Suprapubic skin (tissue), 4 donors: ENCODE data around the gene FYN. TPM values are rescaled to one million over a fixed set of nuclear protein-coding genes. Genes with fewer than 3 reads are reported as not detected.
A peak's percentile ranks its signal among the peaks of the same experiment; 100 is the strongest.
"Not testable (repeated sequence)": the region's sequence is repeated elsewhere in the genome, so short reads cannot be mapped to it uniquely, and the experiment has no call there.

ENCODE experiments used
- DNase-seq, 2 donors: peaks; one replicate each; pipeline ENCODE4 v3.0.0-alpha.2; 2019; ENCODE audit warnings: low spot score in 2 of 2
- H3K27ac ChIP-seq: fragments of 200-600 bp; sonication (generic); one replicate; pipeline ENCODE4 v1.5.1; 2019
- H3K27me3 ChIP-seq: fragments of 200-600 bp; sonication (generic); one replicate; pipeline ENCODE4 v1.5.1; 2019
- H3K36me3 ChIP-seq: fragments of 200-600 bp; sonication (generic); one replicate; pipeline ENCODE4 v1.5.1; 2019
- H3K4me1 ChIP-seq: fragments of 200-600 bp; sonication (generic); one replicate; pipeline ENCODE4 v1.5.1; 2019
- H3K4me3 ChIP-seq: fragments of 200-600 bp; sonication (generic); one replicate; pipeline ENCODE4 v1.5.1; 2019; ENCODE audit warnings: mild to moderate bottlenecking
- H3K9me3 ChIP-seq: fragments of 200-600 bp; sonication (generic); one replicate; pipeline ENCODE4 v1.5.1; 2019
- EP300 ChIP-seq: sonication (generic); formaldehyde crosslinking; IDR thresholded peaks from one replicate; pipeline ENCODE4 v1.6.1; 2017; ENCODE audit warnings: antibody characterized with exemption
- POLR2A ChIP-seq, 2 donors: fragments of 450-650 bp; IDR thresholded peaks; one replicate each; pipeline ENCODE4 v1.6.1; 2017; ENCODE audit warnings: antibody characterized with exemption in 2 of 2, mild to moderate bottlenecking in 2 of 2, moderate library complexity in 2 of 2
- POLR2AphosphoS5 ChIP-seq, 3 donors: sonication (generic); formaldehyde crosslinking; IDR thresholded peaks; one replicate each; pipeline ENCODE4 v1.6.1; 2017; ENCODE audit warnings: antibody characterized with exemption in 3 of 3
- WGBS: methylation state at CpG from one replicate; pipeline ENCODE4 v1.1.5; 2018; 5-methylcytosine and 5-hydroxymethylcytosine counted together
- total RNA-seq, 4 donors: library from RNA; depleted of rRNA; stranded (reverse); fragments of >200 nt; gene quantifications; one replicate each; pipeline ENCODE4 v1.1.0, GENCODE V29; 2016
- TF ChIP-seq, protein P1 (sequence below), 2 donors: fragments of 200-600 bp in 1 of 2; fragments of 450-650 bp in 1 of 2; sonication (generic) in 1 of 2; IDR thresholded peaks; one replicate each; pipeline ENCODE4 v1.5.1; 2016 to 2019; ENCODE audit warnings: antibody characterized with exemption in 2 of 2, mild to moderate bottlenecking in 1 of 2, moderate library complexity in 1 of 2

FYN gene
- total RNA-seq, 4 donors from 2014 or later = 36.6 to 89.6 (median 67.3) TPM

DNA sequence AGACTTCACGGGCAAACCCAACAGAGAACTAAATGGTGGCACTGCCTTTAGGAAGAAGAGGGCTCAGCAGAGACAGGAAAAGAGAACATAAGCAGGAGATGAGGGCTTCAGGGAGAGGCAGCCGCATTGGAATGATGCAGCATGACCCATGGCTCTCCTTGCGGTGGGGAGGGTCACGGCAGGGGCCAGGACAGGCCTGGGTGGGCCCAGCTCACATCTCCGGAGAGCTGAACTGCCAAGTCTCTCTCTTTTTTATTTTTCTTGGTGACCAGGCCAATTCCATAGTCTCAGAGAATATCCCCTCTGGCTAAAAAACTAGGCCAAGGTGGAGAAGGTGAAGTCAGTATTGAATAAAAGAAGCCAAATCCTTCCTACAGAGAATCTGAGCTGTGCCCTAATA lies 190.1 kb downstream of the FYN start:
- H3K4me3 ChIP-seq = no peak overlapping the region
- no peaks in the 10 kb centered on the region for H3K27me3 ChIP-seq
- no peak for TF ChIP-seq POLR2AphosphoS5 (IDR thresholded peaks at IDR 0.05)
- TF ChIP-seq, protein P1, sequence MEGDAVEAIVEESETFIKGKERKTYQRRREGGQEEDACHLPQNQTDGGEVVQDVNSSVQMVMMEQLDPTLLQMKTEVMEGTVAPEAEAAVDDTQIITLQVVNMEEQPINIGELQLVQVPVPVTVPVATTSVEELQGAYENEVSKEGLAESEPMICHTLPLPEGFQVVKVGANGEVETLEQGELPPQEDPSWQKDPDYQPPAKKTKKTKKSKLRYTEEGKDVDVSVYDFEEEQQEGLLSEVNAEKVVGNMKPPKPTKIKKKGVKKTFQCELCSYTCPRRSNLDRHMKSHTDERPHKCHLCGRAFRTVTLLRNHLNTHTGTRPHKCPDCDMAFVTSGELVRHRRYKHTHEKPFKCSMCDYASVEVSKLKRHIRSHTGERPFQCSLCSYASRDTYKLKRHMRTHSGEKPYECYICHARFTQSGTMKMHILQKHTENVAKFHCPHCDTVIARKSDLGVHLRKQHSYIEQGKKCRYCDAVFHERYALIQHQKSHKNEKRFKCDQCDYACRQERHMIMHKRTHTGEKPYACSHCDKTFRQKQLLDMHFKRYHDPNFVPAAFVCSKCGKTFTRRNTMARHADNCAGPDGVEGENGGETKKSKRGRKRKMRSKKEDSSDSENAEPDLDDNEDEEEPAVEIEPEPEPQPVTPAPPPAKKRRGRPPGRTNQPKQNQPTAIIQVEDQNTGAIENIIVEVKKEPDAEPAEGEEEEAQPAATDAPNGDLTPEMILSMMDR (IDR thresholded peaks at IDR 0.05) = no peak
- no peak for TF ChIP-seq EP300
- no peak for TF ChIP-seq POLR2A (IDR thresholded peaks at IDR 0.05)
- no peaks in the 10 kb centered on the region for H3K36me3 ChIP-seq
- no peaks in the 10 kb centered on the region for H3K9me3 ChIP-seq
- WGBS = 73% methylated on average over 5 of the region's 5 CpGs
- no peak for DNase-seq
- peaks cover 34% of the 10 kb centered on the region for H3K4me1 ChIP-seq
- H3K27ac ChIP-seq = peak overlapping the region; percentile 82

DNA sequence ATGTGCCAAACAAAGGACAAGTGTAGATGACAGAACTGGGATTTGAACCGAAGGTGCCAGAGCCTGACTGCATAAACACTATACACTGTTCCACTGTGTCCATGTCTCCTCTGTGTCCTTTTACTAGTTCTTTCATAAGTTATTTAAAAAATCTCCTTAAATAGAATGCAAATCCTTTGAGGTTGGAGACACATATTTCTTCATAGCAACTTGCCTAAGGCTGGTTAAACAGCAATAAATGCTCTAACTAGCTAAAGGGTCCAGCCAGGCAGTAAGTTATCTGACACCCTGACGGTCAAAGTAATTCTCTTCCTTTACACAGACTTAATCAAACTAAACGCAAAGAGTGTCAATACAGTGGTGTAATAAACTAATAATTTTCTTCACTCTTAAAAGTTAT lies 191.4 kb downstream of the FYN start:
- H3K36me3 ChIP-seq = no peaks in the 10 kb centered on the region
- no peak for DNase-seq
- H3K9me3 ChIP-seq = no peaks in the 10 kb centered on the region
- no peaks in the 10 kb centered on the region for H3K27me3 ChIP-seq
- peaks cover 34% of the 10 kb centered on the region for H3K4me1 ChIP-seq
- no peak overlapping the region for H3K27ac ChIP-seq
- TF ChIP-seq POLR2AphosphoS5 (IDR thresholded peaks at IDR 0.05) (no peak), POLR2A (IDR thresholded peaks at IDR 0.05) (no peak), EP300 (no peak)
- TF ChIP-seq, protein P1 (IDR thresholded peaks at IDR 0.05) = no peak
- WGBS = 78% methylated on average over 3 of the region's 3 CpGs
- no peak overlapping the region for H3K4me3 ChIP-seq

DNA sequence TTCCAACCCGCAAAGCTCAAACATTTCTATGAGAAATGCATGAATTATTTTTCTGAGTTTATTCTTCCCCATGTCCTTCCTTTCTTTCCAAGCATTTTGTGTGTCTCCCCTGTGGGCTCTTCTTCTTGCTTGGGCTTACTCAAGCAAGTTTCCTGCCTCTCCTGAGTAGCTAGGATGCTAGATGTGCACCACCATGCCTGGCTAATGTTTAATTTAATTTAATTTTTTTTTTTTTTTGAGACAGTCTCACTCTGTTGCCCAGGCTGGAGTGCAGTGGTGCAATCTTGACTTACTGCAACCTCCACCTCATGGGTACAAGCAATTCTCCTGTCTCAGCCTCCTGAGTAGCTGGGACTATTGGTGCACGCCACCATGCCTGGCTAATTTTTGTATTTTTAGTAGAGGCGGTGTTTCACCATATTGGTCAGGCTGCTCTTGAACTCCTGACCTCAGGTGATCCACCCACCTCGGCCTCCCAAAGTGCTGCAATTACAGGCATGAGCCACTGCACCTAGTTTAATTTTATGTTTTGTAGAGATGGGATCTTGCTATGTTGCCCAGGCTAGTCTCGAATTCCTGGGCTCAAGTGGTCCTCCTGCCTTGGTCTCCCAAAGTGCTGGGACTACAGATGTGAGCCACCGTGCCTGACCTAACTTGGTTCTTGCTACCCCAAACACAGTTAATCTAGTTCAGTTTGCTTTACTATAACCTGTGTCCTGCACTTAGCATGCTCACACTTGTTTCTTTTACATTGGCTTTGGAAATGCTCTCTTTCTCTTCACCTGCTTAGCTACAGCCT lies 192.2 kb downstream of the FYN start:
- not testable (repeated sequence) for H3K36me3 ChIP-seq, H3K4me3 ChIP-seq, H3K27me3 ChIP-seq, H3K27ac ChIP-seq, H3K9me3 ChIP-seq, DNase-seq
- WGBS = 94% methylated on average over 6 of the region's 6 CpGs
- H3K4me1 ChIP-seq = peaks cover 29% of the 10 kb centered on the region

DNA sequence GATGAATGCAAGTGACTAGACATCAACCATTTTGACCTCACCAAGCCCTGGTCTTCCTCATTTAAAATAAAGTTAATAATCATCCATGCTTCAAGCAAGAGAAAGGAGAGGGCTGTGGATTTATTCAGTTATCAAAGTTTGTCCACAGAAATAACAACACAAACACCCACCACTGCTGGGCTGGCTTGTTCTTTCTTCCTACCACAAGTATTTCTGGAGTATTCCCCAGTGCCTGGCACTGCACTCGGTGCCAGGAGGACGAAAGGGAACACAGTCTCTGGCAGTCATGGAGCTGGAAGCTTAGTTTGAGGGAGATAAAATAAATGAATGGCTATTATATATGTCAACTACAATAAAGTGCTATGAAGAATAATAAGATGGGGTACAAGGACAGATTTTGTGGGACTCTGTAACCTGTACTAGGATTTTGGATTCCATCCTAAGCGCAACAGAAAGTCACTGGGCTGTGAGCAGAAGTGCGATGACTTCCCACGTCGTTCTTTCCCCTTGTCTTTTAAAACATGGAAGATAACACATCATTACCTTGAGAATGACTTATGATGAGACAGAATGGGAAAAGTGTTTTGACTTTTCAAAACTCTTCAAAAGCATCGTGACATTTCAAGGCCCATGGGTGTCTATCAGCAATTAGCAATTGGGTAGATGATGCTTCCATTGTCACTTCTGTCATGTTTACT lies 193.1 kb downstream of the FYN start:
- Histone ChIP-seq H3K27ac (no peak overlapping the region), H3K36me3 (no peaks in the 10 kb centered on the region), H3K4me1 (peaks cover 22% of the 10 kb centered on the region), H3K27me3 (no peaks in the 10 kb centered on the region), H3K9me3 (no peaks in the 10 kb centered on the region), H3K4me3 (no peak overlapping the region)
- DNase-seq = no peak
- TF ChIP-seq POLR2AphosphoS5 (IDR thresholded peaks at IDR 0.05) = no peak
- TF ChIP-seq POLR2A (IDR thresholded peaks at IDR 0.05) = no peak
- no peak for TF ChIP-seq EP300
- 87% methylated on average over 7 of the region's 7 CpGs for WGBS

DNA sequence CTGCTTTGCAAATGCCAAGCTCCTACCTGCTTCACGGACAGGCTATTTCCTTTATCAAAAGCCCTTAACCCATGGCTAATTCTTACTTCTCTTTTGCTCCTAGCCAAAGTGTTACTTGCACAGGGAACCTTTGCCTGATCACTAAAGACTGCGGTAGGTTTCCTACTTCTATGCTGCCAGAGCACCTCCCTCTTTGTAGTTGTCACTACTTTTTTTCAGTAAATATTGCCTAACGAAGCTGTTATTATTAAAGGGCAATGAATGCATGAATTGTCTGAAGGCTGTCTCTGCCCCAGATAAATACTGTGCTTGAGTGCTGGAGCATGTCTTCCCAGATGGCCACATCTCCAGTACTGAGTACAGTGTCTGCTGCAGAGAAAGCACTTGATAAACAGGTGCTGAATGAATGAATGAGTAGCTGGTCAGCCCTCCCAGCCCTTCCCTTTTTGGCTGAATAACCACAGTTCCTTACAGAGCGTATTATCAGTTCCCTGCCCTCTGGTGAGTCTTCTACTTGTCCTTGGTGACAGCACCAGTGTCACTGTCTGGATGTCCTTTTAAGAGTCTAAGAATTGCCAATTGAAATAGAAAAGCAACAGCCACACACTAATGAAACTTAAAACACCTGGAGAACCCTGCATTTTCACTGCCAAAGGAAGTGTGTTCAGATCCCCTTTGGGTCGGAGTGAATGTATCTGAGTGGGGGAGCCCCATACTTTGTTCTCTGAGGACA lies 194.0 kb downstream of the FYN start:
- no peaks in the 10 kb centered on the region for H3K27me3 ChIP-seq
- peaks cover 14% of the 10 kb centered on the region for H3K4me1 ChIP-seq
- TF ChIP-seq POLR2AphosphoS5 (IDR thresholded peaks at IDR 0.05) = no peak
- TF ChIP-seq, protein P1 (IDR thresholded peaks at IDR 0.05) = no peak
- no peak for TF ChIP-seq POLR2A (IDR thresholded peaks at IDR 0.05)
- TF ChIP-seq EP300 = no peak
- WGBS = 87% methylated on average over 5 of the region's 5 CpGs
- H3K27ac ChIP-seq = no peak overlapping the region
- H3K4me3 ChIP-seq = no peak overlapping the region
- no peak for DNase-seq
- peaks cover 4% of the 10 kb centered on the region for H3K36me3 ChIP-seq
- H3K9me3 ChIP-seq = no peaks in the 10 kb centered on the region
